H9 (cell line): ENCODE data around the gene GRID1. TPM values are rescaled to one million over a fixed set of nuclear protein-coding genes. Genes with fewer than 3 reads are reported as not detected.

Experiments
- DNase-seq: peaks from one replicate; pipeline ENCODE4 v3.0.0-alpha.2; 2017
- H2AFZ ChIP-seq: one replicate; pipeline ENCODE4 v1.6.1; 2013; ENCODE audit warnings: mild to moderate bottlenecking, low read length, control low read depth, moderate library complexity
- H2AK5ac ChIP-seq: 2 replicates; pipeline ENCODE4 v1.6.1; 2013; ENCODE audit warnings: low read length, control low read depth, mixed read lengths; ENCODE audit not compliant: insufficient read length
- H2BK120ac ChIP-seq: one replicate; pipeline ENCODE4 v1.6.1; 2013; ENCODE audit warnings: low read depth, mild to moderate bottlenecking, low read length, control low read depth, inconsistent platforms; ENCODE audit not compliant: poor library complexity, severe bottlenecking
- H2BK12ac ChIP-seq: 2 replicates; pipeline ENCODE4 v1.6.1; 2013; ENCODE audit warnings: low read length, control low read depth, mixed read lengths, low read depth; ENCODE audit not compliant: insufficient read length
- H2BK15ac ChIP-seq: 2 replicates; pipeline ENCODE4 v1.6.1; 2013; ENCODE audit warnings: low read depth, low read length, control low read depth
- H2BK20ac ChIP-seq: one replicate; pipeline ENCODE4 v1.6.1; 2013; ENCODE audit warnings: low read depth, mild to moderate bottlenecking, low read length, control low read depth, inconsistent platforms; ENCODE audit not compliant: poor library complexity, severe bottlenecking
- H2BK5ac ChIP-seq: 2 replicates; pipeline ENCODE4 v1.6.1; 2013; ENCODE audit warnings: low read length, control low read depth, mixed read lengths; ENCODE audit not compliant: insufficient read length
- H3K14ac ChIP-seq: 2 replicates; pipeline ENCODE4 v1.6.1; 2013; ENCODE audit warnings: low read length, control low read depth; ENCODE audit not compliant: insufficient read depth
- H3K18ac ChIP-seq: 2 replicates; pipeline ENCODE4 v1.6.1; 2013; ENCODE audit warnings: low read depth, mild to moderate bottlenecking, mixed read lengths, low read length, control low read depth; ENCODE audit not compliant: insufficient read length
- H3K23ac ChIP-seq: 2 replicates; pipeline ENCODE4 v1.6.1; 2013; ENCODE audit warnings: low read length, control low read depth, mixed read lengths, low read depth; ENCODE audit not compliant: insufficient read length
- H3K23me2 ChIP-seq: 2 replicates; pipeline ENCODE4 v1.6.1; 2013; ENCODE audit warnings: low read depth, mild to moderate bottlenecking, mixed read lengths, low read length, control low read depth; ENCODE audit not compliant: insufficient read length, poor library complexity, severe bottlenecking
- H3K27ac ChIP-seq: 2 replicates; pipeline ENCODE4 v1.5.1; 2013; ENCODE audit warnings: low read length, control low read depth, mixed read lengths, low read depth; ENCODE audit not compliant: insufficient read length
- H3K27me3 ChIP-seq: 2 replicates; pipeline ENCODE4 v1.6.1; 2013; ENCODE audit warnings: low read length, control low read depth, inconsistent platforms; ENCODE audit not compliant: insufficient read depth
- H3K4ac ChIP-seq: 2 replicates; pipeline ENCODE4 v1.6.1; 2013; ENCODE audit warnings: low read depth, mild to moderate bottlenecking, control low read depth, inconsistent platforms, low read length, moderate library complexity
- H3K4me1 ChIP-seq: 2 replicates; pipeline ENCODE4 v1.6.1; 2013; ENCODE audit warnings: low read length, control low read depth, inconsistent platforms; ENCODE audit not compliant: insufficient read depth
- H3K4me2 ChIP-seq: 2 replicates; pipeline ENCODE4 v1.6.1; 2013; ENCODE audit warnings: low read length, control low read depth, mixed read lengths; ENCODE audit not compliant: insufficient read length, insufficient read depth
- H3K56ac ChIP-seq: 2 replicates; pipeline ENCODE4 v1.6.1; 2013; ENCODE audit warnings: low read depth, mild to moderate bottlenecking, mixed read lengths, low read length, control low read depth; ENCODE audit not compliant: insufficient read length
- H3K79me1 ChIP-seq: 2 replicates; pipeline ENCODE4 v1.6.1; 2013; ENCODE audit warnings: low read depth, mild to moderate bottlenecking, moderate library complexity, low read length, control low read depth, inconsistent platforms; ENCODE audit not compliant: insufficient read depth, poor library complexity, severe bottlenecking
- H3K79me2 ChIP-seq: 2 replicates; pipeline ENCODE4 v1.6.1; 2013; ENCODE audit warnings: low read length, control low read depth, inconsistent platforms; ENCODE audit not compliant: insufficient read depth
- H3K9ac ChIP-seq: 2 replicates; pipeline ENCODE4 v1.6.1; 2013; ENCODE audit warnings: low read length, control low read depth, mixed read lengths; ENCODE audit not compliant: insufficient read length; ENCODE audit errors: extremely low read depth
- H3K9me3 ChIP-seq: one replicate; pipeline ENCODE4 v1.6.1; 2013; ENCODE audit warnings: low read depth, low read length, inconsistent platforms; ENCODE audit not compliant: control insufficient read depth
- H3T11ph ChIP-seq: one replicate; pipeline ENCODE4 v1.6.1; 2013; ENCODE audit warnings: mild to moderate bottlenecking, low read length, control low read depth, inconsistent platforms
- H4K20me1 ChIP-seq: one replicate; pipeline ENCODE4 v1.6.1; 2013; ENCODE audit not compliant: control insufficient read depth, insufficient read length, insufficient read depth
- H4K5ac ChIP-seq: 2 replicates; pipeline ENCODE4 v1.6.1; 2013; ENCODE audit warnings: low read depth, mild to moderate bottlenecking, mixed read lengths, low read length, control low read depth; ENCODE audit not compliant: insufficient read length
- H4K8ac ChIP-seq: replicated peaks from 2 replicates; pipeline ENCODE4 v1.6.1; 2013; ENCODE audit warnings: low read length, control low read depth, mixed read lengths, low read depth; ENCODE audit not compliant: insufficient read length
- H4K91ac ChIP-seq: 2 replicates; pipeline ENCODE4 v1.6.1; 2013; ENCODE audit warnings: low read depth, mild to moderate bottlenecking, moderate library complexity, mixed read lengths, low read length, control low read depth; ENCODE audit not compliant: insufficient read length
- H3K27ac Mint-ChIP-seq, 3 experiments: 2 replicates in 2 of 3; 3 replicates in 1 of 3; pipeline ENCODE4 v1.8.0; 2020 to 2021; ENCODE audit warnings: mixed read lengths in 3 of 3, mild to moderate bottlenecking in 1 of 3, moderate library complexity in 1 of 3
- H3K27me3 Mint-ChIP-seq: 2 replicates; pipeline ENCODE4 v1.8.0; 2021; ENCODE audit warnings: low read depth, mild to moderate bottlenecking, moderate library complexity, mixed read lengths
- H3K36me3 Mint-ChIP-seq, 3 experiments: 2 replicates in 2 of 3; 3 replicates in 1 of 3; pipeline ENCODE4 v1.8.0; 2020 to 2021; ENCODE audit warnings: low read depth in 3 of 3, mixed read lengths in 3 of 3; ENCODE audit not compliant: insufficient read depth in 1 of 3
- H3K4me1 Mint-ChIP-seq, 2 experiments: 2 replicates each; pipeline ENCODE4 v1.8.0; 2020; ENCODE audit warnings: mixed read lengths in 2 of 2
- H3K4me3 Mint-ChIP-seq, 2 experiments: 2 replicates in 1 of 2; 3 replicates in 1 of 2; pipeline ENCODE4 v1.8.0; 2020 to 2021; ENCODE audit warnings: mild to moderate bottlenecking in 2 of 2, mixed read lengths in 2 of 2, moderate library complexity in 1 of 2
- H3K9me3 Mint-ChIP-seq, 2 experiments: 2 replicates in 1 of 2; 3 replicates in 1 of 2; pipeline ENCODE4 v1.8.0; 2020; ENCODE audit warnings: mild to moderate bottlenecking in 2 of 2, mixed read lengths in 2 of 2, moderate library complexity in 1 of 2
- WGBS: extraction: QIAGEN DNeasy Blood & Tissue Kit; methylation state at CpG from one replicate; pipeline ENCODE4 v1.1.7; 2013; ENCODE audit warnings: missing lambda C conversion rate, low lambda C conversion rate, mixed read lengths; ENCODE audit not compliant: insufficient read length; ENCODE audit errors: extremely low coverage; 5-methylcytosine and 5-hydroxymethylcytosine counted together
- total RNA-seq: library from RNA; stranded (reverse); gene quantifications from 2 replicates; pipeline ENCODE4 v1.2.1, GENCODE V29; 2021
- TF ChIP-seq, protein P1 (sequence below): fragments of 200-600 bp; sonication (generic); conservative IDR thresholded peaks from 3 replicates; pipeline ENCODE4 v1.8.0; 2021; ENCODE audit warnings: antibody characterized with exemption, mild to moderate bottlenecking

Gene GRID1
- total RNA-seq, 1 experiment from 2014 or later: 0.35 TPM

DNA sequence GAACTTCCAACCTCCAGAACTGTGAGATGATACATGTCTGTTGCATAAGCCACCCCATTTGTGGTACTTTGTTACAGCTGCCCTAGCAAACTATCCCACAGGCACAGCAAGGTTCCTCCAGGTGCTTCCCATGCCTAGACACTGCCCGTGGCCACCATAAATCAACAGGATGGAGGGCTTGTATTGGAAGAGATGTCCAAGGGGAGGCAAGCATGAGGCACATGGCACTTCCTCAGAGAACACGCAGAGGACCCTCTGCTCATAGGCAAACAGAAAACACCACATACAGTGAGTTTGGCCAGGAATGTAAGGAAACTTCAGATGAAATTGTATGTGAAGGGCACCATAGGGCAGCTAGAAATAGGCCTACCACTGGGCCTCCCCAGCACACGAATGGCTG lies 291.1 kb downstream of the GRID1 start:
- Histone ChIP-seq H2BK5ac (no peak overlapping the region), H2AFZ (no peak overlapping the region), H4K91ac (no peak overlapping the region), H4K5ac (no peak overlapping the region), H2AK5ac (no peak overlapping the region), H3K4me2 (no peak overlapping the region), H3K4ac (no peak overlapping the region), H3K27ac (no peak overlapping the region), H4K20me1 (no peaks in the 10 kb centered on the region), H4K8ac (no peak overlapping the region), H2BK12ac (no peak overlapping the region), H3K14ac (no peak overlapping the region), H3K23ac (no peak overlapping the region), H3K79me1 (no peaks in the 10 kb centered on the region), H3K23me2 (no peaks in the 10 kb centered on the region), H3K9ac (no peak overlapping the region), H3K9me3 (no peaks in the 10 kb centered on the region), H3K27me3 (no peaks in the 10 kb centered on the region), H3T11ph (no peak overlapping the region), H3K79me2 (no peaks in the 10 kb centered on the region), H2BK120ac (no peak overlapping the region), H2BK15ac (no peak overlapping the region), H3K56ac (no peak overlapping the region), H2BK20ac (no peak overlapping the region), H3K4me1 (no peaks in the 10 kb centered on the region), H3K18ac (no peak overlapping the region)
- peaks cover 4% of the 10 kb centered on the region for H3K27me3 Mint-ChIP-seq
- peaks cover 16% of the 10 kb centered on the region in 2 experiments for H3K4me1 Mint-ChIP-seq
- no peak overlapping the region for H3K4me3 Mint-ChIP-seq
- no peak for DNase-seq
- TF ChIP-seq, protein P1, sequence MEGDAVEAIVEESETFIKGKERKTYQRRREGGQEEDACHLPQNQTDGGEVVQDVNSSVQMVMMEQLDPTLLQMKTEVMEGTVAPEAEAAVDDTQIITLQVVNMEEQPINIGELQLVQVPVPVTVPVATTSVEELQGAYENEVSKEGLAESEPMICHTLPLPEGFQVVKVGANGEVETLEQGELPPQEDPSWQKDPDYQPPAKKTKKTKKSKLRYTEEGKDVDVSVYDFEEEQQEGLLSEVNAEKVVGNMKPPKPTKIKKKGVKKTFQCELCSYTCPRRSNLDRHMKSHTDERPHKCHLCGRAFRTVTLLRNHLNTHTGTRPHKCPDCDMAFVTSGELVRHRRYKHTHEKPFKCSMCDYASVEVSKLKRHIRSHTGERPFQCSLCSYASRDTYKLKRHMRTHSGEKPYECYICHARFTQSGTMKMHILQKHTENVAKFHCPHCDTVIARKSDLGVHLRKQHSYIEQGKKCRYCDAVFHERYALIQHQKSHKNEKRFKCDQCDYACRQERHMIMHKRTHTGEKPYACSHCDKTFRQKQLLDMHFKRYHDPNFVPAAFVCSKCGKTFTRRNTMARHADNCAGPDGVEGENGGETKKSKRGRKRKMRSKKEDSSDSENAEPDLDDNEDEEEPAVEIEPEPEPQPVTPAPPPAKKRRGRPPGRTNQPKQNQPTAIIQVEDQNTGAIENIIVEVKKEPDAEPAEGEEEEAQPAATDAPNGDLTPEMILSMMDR: no peak
- H3K36me3 Mint-ChIP-seq: no peaks in the 10 kb centered on the region
- H3K27ac Mint-ChIP-seq: no peak overlapping the region
- H3K9me3 Mint-ChIP-seq: no peaks in the 10 kb centered on the region; a peak in 1 of 5 replicates
- WGBS: no CpG with 5 or more reads among the region's 3 CpGs
